Mesodermal cell (in vitro differentiated cells): Measurements from ENCODE around the gene RAD52.

Experiments
- H3K27ac ChIP-seq: 2 replicates; pipeline ENCODE4 v1.7.0; 2013; ENCODE audit warnings: mild to moderate bottlenecking, low read depth, low read length, moderate library complexity; ENCODE audit not compliant: severe bottlenecking
- H3K36me3 ChIP-seq: 2 replicates; pipeline ENCODE4 v1.7.1; 2013; ENCODE audit warnings: mild to moderate bottlenecking, low read length, moderate library complexity; ENCODE audit not compliant: control insufficient read depth, insufficient read depth
- H3K4me1 ChIP-seq: one replicate; pipeline ENCODE4 v1.7.1; 2013; ENCODE audit warnings: mild to moderate bottlenecking, low read length; ENCODE audit not compliant: insufficient read depth, control insufficient read depth, poor library complexity, severe bottlenecking
- H3K4me3 ChIP-seq: 2 replicates; pipeline ENCODE4 v1.7.0; 2013; ENCODE audit warnings: low read length, control low read depth, mild to moderate bottlenecking; ENCODE audit not compliant: insufficient read depth, poor library complexity, severe bottlenecking; ENCODE audit errors: extremely low read depth
- H3K9me3 ChIP-seq: 2 replicates; pipeline ENCODE4 v1.7.1; 2013; ENCODE audit warnings: mild to moderate bottlenecking, low read length, moderate library complexity; ENCODE audit not compliant: control insufficient read depth
- WGBS, 2 experiments: methylation state at CpG; one replicate each; pipeline ENCODE4 v1.1.5; 2013; ENCODE audit warnings: missing lambda C conversion rate in 2 of 2; ENCODE audit not compliant: insufficient coverage in 2 of 2; 5-methylcytosine and 5-hydroxymethylcytosine counted together

The RAD52 gene

GRCh38 chr12:988646-989045 lies 39.2 kb upstream of the RAD52 start:
- Histone ChIP-seq H3K27ac (no peak overlapping the region), H3K36me3 (no peaks in the 10 kb centered on the region), H3K4me3 (no peak overlapping the region), H3K4me1 (peaks cover 16% of the 10 kb centered on the region), H3K9me3 (no peaks in the 10 kb centered on the region)
- 82 to 93% methylated on average over 4 of the region's 4 CpGs for whole genome bisulfite sequencing, 2 experiments

DNA sequence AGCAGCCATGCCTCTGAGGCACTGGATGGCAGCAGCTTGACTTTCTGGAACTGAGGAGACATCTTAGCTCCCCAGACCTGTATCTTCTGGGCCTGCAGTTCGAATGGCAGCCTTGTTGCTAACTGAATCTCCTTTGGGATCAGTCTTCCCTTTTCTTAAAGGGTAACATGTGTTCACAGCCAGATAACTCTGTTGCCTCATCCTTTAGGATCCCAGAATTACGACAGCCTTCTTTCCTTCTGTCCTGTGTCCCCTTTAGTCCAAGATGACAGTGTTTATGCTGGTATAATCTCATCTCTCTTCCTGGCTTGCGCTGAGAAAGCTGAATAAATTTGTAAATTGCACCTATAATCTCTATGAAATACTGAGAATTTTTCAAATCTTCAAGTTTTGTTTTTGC lies 32.5 kb upstream of the RAD52 start:
- no peak overlapping the region for H3K4me3 ChIP-seq
- WGBS, 2 experiments: 76 to 89% methylated on average over 1 to 2 of the region's 3 CpGs
- H3K9me3 ChIP-seq: no peaks in the 10 kb centered on the region
- H3K4me1 ChIP-seq: no peaks in the 10 kb centered on the region
- no peaks in the 10 kb centered on the region for H3K36me3 ChIP-seq
- no peak overlapping the region for H3K27ac ChIP-seq

DNA sequence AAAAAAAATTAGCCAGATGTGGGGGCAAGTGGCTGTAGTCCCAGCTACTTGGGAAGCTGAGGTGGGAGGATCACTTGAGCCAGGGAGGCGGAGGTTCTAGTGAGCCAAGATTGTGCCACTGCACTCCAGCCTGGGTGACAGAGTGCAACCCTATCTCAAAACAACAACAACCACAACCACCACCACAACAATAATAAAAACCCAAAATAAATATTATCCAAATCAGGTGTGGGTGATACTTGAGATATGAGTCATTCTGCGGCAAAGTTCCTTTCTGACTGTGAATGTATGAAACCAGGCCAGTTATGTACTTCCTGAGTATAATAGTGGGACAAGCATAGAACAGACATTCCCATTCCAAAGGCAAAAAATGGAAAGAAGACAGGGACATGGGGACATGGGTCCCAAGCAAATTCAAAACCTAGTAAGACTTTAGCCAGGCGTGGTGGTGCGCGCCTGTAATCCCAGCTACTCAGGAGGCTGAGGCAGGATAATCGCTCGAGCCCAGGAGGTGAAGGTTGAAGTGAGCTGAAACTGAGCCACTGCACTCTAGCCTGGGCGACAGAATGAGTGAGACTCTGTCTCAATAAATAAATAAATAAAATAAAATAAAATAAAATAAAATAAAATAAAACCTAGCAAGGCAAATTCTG lies 31.8 kb upstream of the RAD52 start:
- WGBS, 2 experiments: 100% methylated on average over 3 to 5 of the region's 8 CpGs
- Histone ChIP-seq H3K36me3 (no peaks in the 10 kb centered on the region), H3K9me3 (no peaks in the 10 kb centered on the region), H3K27ac (no peak overlapping the region), H3K4me1 (no peaks in the 10 kb centered on the region), H3K4me3 (no peak overlapping the region)

- H3K9me3 ChIP-seq: no peaks in the 10 kb centered on the region
- no peak overlapping the region for H3K27ac ChIP-seq
- WGBS, 2 experiments: 89 to 91% methylated on average over 4 of the region's 5 CpGs
- H3K36me3 ChIP-seq: no peaks in the 10 kb centered on the region
- H3K4me1 ChIP-seq: no peaks in the 10 kb centered on the region
- H3K4me3 ChIP-seq: no peak overlapping the region
These were observed 29.9 kb upstream of the RAD52 start for GRCh38 chr12:979349-979748.

- 93 to 100% methylated on average over 3 to 4 of the region's 4 CpGs for WGBS, 2 experiments
These were observed 27.7 kb upstream of the RAD52 start for GRCh38 chr12:977156-977555.

GRCh38 chr12:976644-977043 lies 27.1 kb upstream of the RAD52 start:
- Histone ChIP-seq H3K9me3 (no peaks in the 10 kb centered on the region), H3K4me1 (no peaks in the 10 kb centered on the region), H3K27ac (no peak overlapping the region), H3K36me3 (no peaks in the 10 kb centered on the region), H3K4me3 (no peak overlapping the region)
- WGBS, 2 experiments: 36 to 86% methylated on average over 2 to 4 of the region's 6 CpGs

More at GRCh38 chr12:977156-977555, 27.7 kb upstream of the RAD52 start:
- Histone ChIP-seq H3K27ac (no peak overlapping the region), H3K4me3 (no peak overlapping the region), H3K36me3 (no peaks in the 10 kb centered on the region), H3K9me3 (no peaks in the 10 kb centered on the region), H3K4me1 (no peaks in the 10 kb centered on the region)

- Histone ChIP-seq H3K9me3 (no peaks in the 10 kb centered on the region), H3K27ac (no peak overlapping the region), H3K36me3 (no peaks in the 10 kb centered on the region), H3K4me3 (no peak overlapping the region), H3K4me1 (no peaks in the 10 kb centered on the region)
- WGBS, 2 experiments: 75 to 79% methylated on average over 2 of the region's 4 CpGs
These were observed 24.9 kb upstream of the RAD52 start for GRCh38 chr12:974271-974862.

- WGBS, 2 experiments: 100% methylated on average over 1 of the region's 4 CpGs; no CpG with 5 or more reads in 1 of the 2 experiments
- H3K27ac ChIP-seq: no peak overlapping the region
- H3K36me3 ChIP-seq: no peaks in the 10 kb centered on the region
- H3K9me3 ChIP-seq: no peaks in the 10 kb centered on the region
- no peaks in the 10 kb centered on the region for H3K4me1 ChIP-seq
- H3K4me3 ChIP-seq: no peak overlapping the region
These were observed 22.5 kb upstream of the RAD52 start for GRCh38 chr12:971991-972390.

DNA sequence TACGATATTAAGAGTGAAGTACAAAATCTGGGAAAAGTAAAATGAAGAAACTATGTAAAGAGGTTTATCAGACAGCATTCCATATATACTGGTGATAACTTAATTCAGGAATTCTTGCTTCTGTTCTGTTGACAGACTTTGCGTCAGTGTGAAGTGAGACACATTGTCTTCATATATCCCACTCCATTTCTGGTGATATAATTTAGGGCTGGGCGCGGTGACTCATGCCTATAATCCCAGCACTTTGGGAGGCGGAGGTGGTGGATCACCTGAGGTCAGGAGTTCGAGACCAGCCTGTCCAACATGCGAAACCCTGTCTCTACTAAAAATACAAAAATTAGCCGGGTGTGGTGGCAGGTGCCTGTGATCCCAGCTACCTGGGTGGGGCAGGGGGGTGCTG lies 20.3 kb upstream of the RAD52 start:
- WGBS, 2 experiments: 66 to 100% methylated on average over 1 to 5 of the region's 8 CpGs
- no peaks in the 10 kb centered on the region for H3K4me1 ChIP-seq
- H3K36me3 ChIP-seq: no peaks in the 10 kb centered on the region
- no peaks in the 10 kb centered on the region for H3K9me3 ChIP-seq
- no peak overlapping the region for H3K27ac ChIP-seq
- H3K4me3 ChIP-seq: no peak overlapping the region

DNA sequence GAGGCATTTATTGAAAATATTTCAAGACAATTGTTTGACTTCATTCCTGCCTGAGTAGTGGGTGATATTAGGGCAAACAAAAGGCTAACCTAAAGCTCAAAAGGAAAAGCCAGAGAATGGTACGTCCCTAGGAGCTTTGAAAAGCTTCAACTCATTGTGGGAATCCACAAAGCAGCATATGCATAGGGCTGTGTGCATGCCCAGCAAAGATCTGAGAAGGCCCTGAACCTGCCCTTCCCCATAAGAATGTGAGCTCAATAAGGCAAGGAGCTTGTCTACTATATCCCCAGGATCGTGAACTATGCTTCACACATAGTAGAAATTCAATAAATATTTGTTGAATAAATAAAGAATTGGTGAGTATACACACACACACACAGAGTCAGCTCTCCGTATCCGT lies 19.1 kb upstream of the RAD52 start:
- no peaks in the 10 kb centered on the region for H3K9me3 ChIP-seq
- H3K36me3 ChIP-seq: no peaks in the 10 kb centered on the region
- H3K4me3 ChIP-seq: no peak overlapping the region
- no peaks in the 10 kb centered on the region for H3K4me1 ChIP-seq
- no peak overlapping the region for H3K27ac ChIP-seq
- 23 to 44% methylated on average over 1 of the region's 4 CpGs for WGBS, 2 experiments

DNA sequence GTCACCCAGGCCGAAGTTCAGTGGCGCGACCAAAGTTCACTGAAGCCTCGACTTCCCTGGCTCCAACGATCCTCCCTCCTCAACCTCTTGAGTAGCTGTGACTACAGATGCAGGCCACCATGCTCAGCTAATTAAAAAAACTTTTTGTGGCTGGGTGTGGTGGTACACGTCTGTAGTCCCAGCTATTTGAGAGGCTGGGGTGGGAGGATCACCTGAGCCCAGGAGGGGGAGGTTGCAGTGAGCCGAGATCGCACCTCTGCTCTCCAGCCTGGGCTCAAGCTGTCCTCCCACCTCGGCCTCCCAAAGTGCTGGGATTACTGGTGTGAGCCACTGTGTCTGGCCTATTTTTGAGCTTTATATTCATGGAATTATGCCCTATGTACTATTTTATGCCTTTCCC lies 18.1 kb upstream of the RAD52 start:
- 80 to 95% methylated on average over 4 to 6 of the region's 9 CpGs for WGBS, 2 experiments
- Histone ChIP-seq H3K36me3 (no peaks in the 10 kb centered on the region), H3K9me3 (no peaks in the 10 kb centered on the region), H3K4me3 (no peak overlapping the region), H3K4me1 (no peaks in the 10 kb centered on the region), H3K27ac (no peak overlapping the region)
